Spinal cord (tissue), 10 donors: ENCODE results near the gene UPK1B. TPM values are rescaled to one million over a fixed set of nuclear protein-coding genes. Genes with fewer than 3 reads are reported as not detected.

Source experiments
- DNase-seq, 6 donors: peaks; one replicate each; pipeline versions ENCODE4 v3.0.0 to v3.0.0-alpha.2; 2013 to 2015; ENCODE audit warnings: low spot score in 6 of 6, low read depth in 4 of 6
- H3K27ac ChIP-seq: one replicate; pipeline ENCODE4 v1.5.1; 2013; ENCODE audit warnings: low read depth, low read length, control low read depth
- H3K27me3 ChIP-seq: one replicate; pipeline ENCODE4 v1.6.1; 2013; ENCODE audit warnings: low read length; ENCODE audit not compliant: control insufficient read depth, insufficient read depth
- H3K36me3 ChIP-seq: one replicate; pipeline ENCODE4 v1.6.1; 2013; ENCODE audit warnings: low read length; ENCODE audit not compliant: control insufficient read depth, insufficient read depth
- H3K4me1 ChIP-seq: one replicate; pipeline ENCODE4 v1.6.1; 2013; ENCODE audit warnings: low read length; ENCODE audit not compliant: control insufficient read depth, insufficient read depth
- H3K4me3 ChIP-seq: one replicate; pipeline ENCODE4 v1.5.1; 2013; ENCODE audit warnings: low read depth, low read length, control low read depth
- H3K9me3 ChIP-seq: one replicate; pipeline ENCODE4 v1.6.1; 2013; ENCODE audit warnings: low read length; ENCODE audit not compliant: control insufficient read depth, insufficient read depth
- WGBS: methylation state at CpG from one replicate; pipeline ENCODE4 v1.1.5; 2013; ENCODE audit warnings: missing lambda C conversion rate; ENCODE audit not compliant: insufficient coverage; 5-methylcytosine and 5-hydroxymethylcytosine counted together
- polyA plus RNA-seq, 2 donors: library from polyadenylated mRNA; unstranded; fragments of 120-200 nt; gene quantifications; one replicate each; pipeline ENCODE4 v1.2.1, GENCODE V29; 2013; ENCODE audit not compliant: insufficient read length in 2 of 2
- total RNA-seq, 2 donors: library from RNA; depleted of rRNA in 1 of 2; stranded (reverse); fragments of 120-200 nt in 1 of 2; fragments of >200 nt in 1 of 2; gene quantifications; one replicate each; pipeline versions ENCODE4 v1.2.3 to v1.2.4, GENCODE V29; 2013 to 2014
- donor health status: healthy.

The UPK1B gene
- total and polyA plus RNA-seq, 4 donors, result 0.36 to 11.7 (median 2.6) TPM

- 100% methylated on average over 1 of the region's 3 CpGs for WGBS
- no peaks in the 10 kb centered on the region for H3K27me3 ChIP-seq
- H3K27ac ChIP-seq, result no peak overlapping the region
- H3K4me3 ChIP-seq, result no peak overlapping the region
- no peaks in the 10 kb centered on the region for H3K9me3 ChIP-seq
- H3K4me1 ChIP-seq, result no peaks in the 10 kb centered on the region
- H3K36me3 ChIP-seq, result no peaks in the 10 kb centered on the region
- no peak for DNase-seq
Measured at GRCh38 chr3:119170821-119171220, 2.6 kb upstream of the UPK1B start.

- Histone ChIP-seq H3K27ac (no peak overlapping the region), H3K4me3 (no peak overlapping the region), H3K36me3 (no peaks in the 10 kb centered on the region), H3K4me1 (no peaks in the 10 kb centered on the region), H3K9me3 (peaks cover 2% of the 10 kb centered on the region), H3K27me3 (no peaks in the 10 kb centered on the region)
- DNase-seq, result peak in 1 of 6 donors; percentile 15
- WGBS, result 92% methylated on average over 5 of the region's 10 CpGs
Measured at GRCh38 chr3:119175872-119176756, 2.7 kb downstream of the UPK1B start.

- no peaks in the 10 kb centered on the region for H3K4me1 ChIP-seq
- DNase-seq, result no peak
- no peaks in the 10 kb centered on the region for H3K27me3 ChIP-seq
- H3K27ac ChIP-seq, result no peak overlapping the region
- H3K4me3 ChIP-seq, result no peak overlapping the region
- H3K36me3 ChIP-seq, result no peaks in the 10 kb centered on the region
- WGBS, result no CpG with 5 or more reads among the region's 4 CpGs
- H3K9me3 ChIP-seq, result peaks cover 2% of the 10 kb centered on the region
Measured at GRCh38 chr3:119176778-119177177, 3.4 kb downstream of the UPK1B start.

- H3K27me3 ChIP-seq, result no peaks in the 10 kb centered on the region
- WGBS, result 78% methylated on average over 1 of the region's 4 CpGs
- H3K27ac ChIP-seq, result no peak overlapping the region
Measured at GRCh38 chr3:119177321-119177720, 3.9 kb downstream of the UPK1B start.

GRCh38 chr3:119181765-119182164 is 8.4 kb downstream of the UPK1B start:
- Histone ChIP-seq H3K36me3 (no peaks in the 10 kb centered on the region), H3K9me3 (peaks cover 2% of the 10 kb centered on the region), H3K4me1 (no peaks in the 10 kb centered on the region), H3K27ac (no peak overlapping the region), H3K27me3 (no peaks in the 10 kb centered on the region), H3K4me3 (no peak overlapping the region)
- DNase-seq, result no peak
- 67% methylated on average over 2 of the region's 3 CpGs for WGBS

More at GRCh38 chr3:119177321-119177720, 3.9 kb downstream of the UPK1B start:
- H3K9me3 ChIP-seq, result peaks cover 2% of the 10 kb centered on the region
- DNase-seq, result no peak
- H3K4me3 ChIP-seq, result no peak overlapping the region
- no peaks in the 10 kb centered on the region for H3K36me3 ChIP-seq
- no peaks in the 10 kb centered on the region for H3K4me1 ChIP-seq

GRCh38 chr3:119184111-119184510 is 10.7 kb downstream of the UPK1B start:
- Histone ChIP-seq H3K4me1 (no peaks in the 10 kb centered on the region), H3K4me3 (no peak overlapping the region), H3K9me3 (no peaks in the 10 kb centered on the region), H3K27ac (no peak overlapping the region), H3K27me3 (no peaks in the 10 kb centered on the region), H3K36me3 (no peaks in the 10 kb centered on the region)
- 59% methylated on average over 7 of the region's 9 CpGs for WGBS
- no peak for DNase-seq

- Histone ChIP-seq H3K36me3 (no peaks in the 10 kb centered on the region), H3K4me1 (no peaks in the 10 kb centered on the region), H3K9me3 (no peaks in the 10 kb centered on the region), H3K27me3 (no peaks in the 10 kb centered on the region), H3K27ac (no peak overlapping the region), H3K4me3 (no peak overlapping the region)
- WGBS, result 96% methylated on average over 3 of the region's 7 CpGs
- DNase-seq, result no peak
Measured at GRCh38 chr3:119184796-119185570, 11.6 kb downstream of the UPK1B start.

- Histone ChIP-seq H3K27me3 (no peaks in the 10 kb centered on the region), H3K27ac (no peak overlapping the region), H3K4me3 (no peak overlapping the region), H3K36me3 (no peaks in the 10 kb centered on the region), H3K4me1 (no peaks in the 10 kb centered on the region), H3K9me3 (no peaks in the 10 kb centered on the region)
- DNase-seq, result no peak
Measured at GRCh38 chr3:119187266-119187665, 13.9 kb downstream of the UPK1B start.

GRCh38 chr3:119191800-119192199 is 18.4 kb downstream of the UPK1B start:
- no peak for DNase-seq
- WGBS, result 79% methylated on average over 1 of the region's 1 CpG
- Histone ChIP-seq H3K36me3 (no peaks in the 10 kb centered on the region), H3K27me3 (no peaks in the 10 kb centered on the region), H3K9me3 (no peaks in the 10 kb centered on the region), H3K27ac (no peak overlapping the region), H3K4me1 (no peaks in the 10 kb centered on the region), H3K4me3 (no peak overlapping the region)
